Smooth muscle cell (in vitro differentiated cells): ENCODE measurements around the gene OGFOD2. TPM values are rescaled to one million over a fixed set of nuclear protein-coding genes. Genes with fewer than 3 reads are reported as not detected.

Source experiments
- DNase-seq: peaks from one replicate; lab custom pipeline; 2025; ENCODE audit not compliant: unreplicated experiment; lab: John Stamatoyannopoulos, UW
- H2AFZ ChIP-seq: fragments of 200-600 bp; sonication (generic); 2 replicates; pipeline ENCODE4 v1.6.0; 2016; ENCODE audit warnings: antibody characterized with exemption, low read depth, mild to moderate bottlenecking
- H3F3A ChIP-seq: fragments of 200-600 bp; sonication (generic); 2 replicates; pipeline ENCODE4 v1.6.0; 2017; ENCODE audit warnings: antibody characterized with exemption, low read depth
- H3K27ac ChIP-seq: fragments of 200-600 bp; sonication (generic); 2 replicates; pipeline ENCODE4 v1.5.1; 2016; ENCODE audit warnings: low read depth, mild to moderate bottlenecking
- H3K27me3 ChIP-seq: fragments of 200-600 bp; sonication (generic); 2 replicates; pipeline ENCODE4 v1.6.1; 2016; ENCODE audit warnings: low read depth, mild to moderate bottlenecking
- H3K36me3 ChIP-seq: fragments of 200-600 bp; sonication (generic); 2 replicates; pipeline ENCODE4 v1.5.1; 2016; ENCODE audit warnings: low read depth
- H3K4me1 ChIP-seq: fragments of 200-600 bp; sonication (generic); 2 replicates; pipeline ENCODE4 v1.5.1; 2016; ENCODE audit warnings: low read depth
- H3K4me2 ChIP-seq: fragments of 200-600 bp; sonication (generic); 2 replicates; pipeline ENCODE4 v1.6.0; 2016; ENCODE audit warnings: mild to moderate bottlenecking
- H3K4me3 ChIP-seq: fragments of 200-600 bp; sonication (generic); 2 replicates; pipeline ENCODE4 v1.5.1; 2016; ENCODE audit warnings: mild to moderate bottlenecking
- H3K79me2 ChIP-seq: fragments of 200-600 bp; sonication (generic); 2 replicates; pipeline ENCODE4 v1.6.0; 2016; ENCODE audit warnings: low read depth, mild to moderate bottlenecking
- H3K9ac ChIP-seq: fragments of 200-600 bp; sonication (generic); 2 replicates; pipeline ENCODE4 v1.6.0; 2016; ENCODE audit warnings: low read depth
- H3K9me3 ChIP-seq: fragments of 200-600 bp; sonication (generic); replicated peaks from 2 replicates; pipeline ENCODE4 v1.5.1; 2016; ENCODE audit warnings: low read depth
- H4K20me1 ChIP-seq: fragments of 200-600 bp; sonication (generic); 2 replicates; pipeline ENCODE4 v1.6.0; 2016; ENCODE audit warnings: low read depth
- WGBS: methylation state at CpG from one replicate; pipeline ENCODE4 v1.1.7; 2016; ENCODE audit warnings: low lambda C conversion rate; 5-methylcytosine and 5-hydroxymethylcytosine counted together
- polyA plus RNA-seq: library from polyadenylated mRNA; unstranded; fragments of >200 nt; fragmentation: Nextera tagmentation; extraction: Ambion mirVana; gene quantifications from 2 replicates; pipeline ENCODE4 v1.2.1, GENCODE V29; 2016
- total RNA-seq: library from RNA; depleted of rRNA; stranded (reverse); fragments of >200 nt; gene quantifications from 2 replicates; pipeline ENCODE4 v1.2.3, GENCODE V29; 2014
- TF ChIP-seq, protein P1 (sequence below): fragments of 200-600 bp; sonication (generic); IDR thresholded peaks from 2 replicates; pipeline ENCODE4 v1.5.1; 2017; ENCODE audit warnings: borderline replicate concordance, mild to moderate bottlenecking, antibody characterized with exemption; ENCODE audit not compliant: insufficient read depth, poor library complexity, severe bottlenecking

The OGFOD2 gene
- total and polyA plus RNA-seq, 2 experiments from 2014 or later, result 9.7 to 15.8 TPM

DNA sequence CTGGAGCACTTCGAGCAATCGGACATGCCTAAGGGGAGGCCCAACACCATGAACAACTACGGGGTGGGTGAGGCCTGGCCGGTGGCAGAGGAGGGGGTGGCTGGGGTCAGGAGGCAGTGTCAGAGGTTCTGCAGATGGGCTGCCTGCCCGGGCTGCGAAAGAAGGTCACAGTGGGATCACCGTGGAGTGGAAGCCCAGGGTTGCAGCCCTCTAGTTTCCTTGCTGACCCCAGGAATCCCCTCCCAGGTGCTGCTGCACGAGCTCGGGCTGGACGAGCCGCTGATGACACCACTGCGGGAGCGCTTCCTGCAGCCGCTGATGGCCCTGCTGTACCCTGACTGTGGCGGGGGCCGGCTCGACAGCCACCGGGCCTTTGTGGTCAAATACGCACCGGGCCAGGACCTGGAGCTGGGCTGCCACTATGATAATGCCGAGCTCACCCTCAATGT is 3.5 kb downstream of the OGFOD2 start:
- H3F3A ChIP-seq, result no peaks in the 10 kb centered on the region
- 95% methylated on average over 21 of the region's 21 CpGs for WGBS
- H3K9me3 ChIP-seq, result no peaks in the 10 kb centered on the region
- H3K79me2 ChIP-seq, result peaks cover 46% of the 10 kb centered on the region
- H3K4me1 ChIP-seq, result peaks cover 25% of the 10 kb centered on the region
- H3K27ac ChIP-seq, result no peak overlapping the region
- no peaks in the 10 kb centered on the region for H3K27me3 ChIP-seq
- H3K9ac ChIP-seq, result no peak overlapping the region
- no peak overlapping the region for H3K4me3 ChIP-seq
- H2AFZ ChIP-seq, result no peak overlapping the region
- DNase-seq, result no peak
- TF ChIP-seq, protein P1, sequence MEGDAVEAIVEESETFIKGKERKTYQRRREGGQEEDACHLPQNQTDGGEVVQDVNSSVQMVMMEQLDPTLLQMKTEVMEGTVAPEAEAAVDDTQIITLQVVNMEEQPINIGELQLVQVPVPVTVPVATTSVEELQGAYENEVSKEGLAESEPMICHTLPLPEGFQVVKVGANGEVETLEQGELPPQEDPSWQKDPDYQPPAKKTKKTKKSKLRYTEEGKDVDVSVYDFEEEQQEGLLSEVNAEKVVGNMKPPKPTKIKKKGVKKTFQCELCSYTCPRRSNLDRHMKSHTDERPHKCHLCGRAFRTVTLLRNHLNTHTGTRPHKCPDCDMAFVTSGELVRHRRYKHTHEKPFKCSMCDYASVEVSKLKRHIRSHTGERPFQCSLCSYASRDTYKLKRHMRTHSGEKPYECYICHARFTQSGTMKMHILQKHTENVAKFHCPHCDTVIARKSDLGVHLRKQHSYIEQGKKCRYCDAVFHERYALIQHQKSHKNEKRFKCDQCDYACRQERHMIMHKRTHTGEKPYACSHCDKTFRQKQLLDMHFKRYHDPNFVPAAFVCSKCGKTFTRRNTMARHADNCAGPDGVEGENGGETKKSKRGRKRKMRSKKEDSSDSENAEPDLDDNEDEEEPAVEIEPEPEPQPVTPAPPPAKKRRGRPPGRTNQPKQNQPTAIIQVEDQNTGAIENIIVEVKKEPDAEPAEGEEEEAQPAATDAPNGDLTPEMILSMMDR, result no peak
- H3K36me3 ChIP-seq, result no peaks in the 10 kb centered on the region
- no peak overlapping the region for H3K4me2 ChIP-seq
- H4K20me1 ChIP-seq, result peaks cover 8% of the 10 kb centered on the region

DNA sequence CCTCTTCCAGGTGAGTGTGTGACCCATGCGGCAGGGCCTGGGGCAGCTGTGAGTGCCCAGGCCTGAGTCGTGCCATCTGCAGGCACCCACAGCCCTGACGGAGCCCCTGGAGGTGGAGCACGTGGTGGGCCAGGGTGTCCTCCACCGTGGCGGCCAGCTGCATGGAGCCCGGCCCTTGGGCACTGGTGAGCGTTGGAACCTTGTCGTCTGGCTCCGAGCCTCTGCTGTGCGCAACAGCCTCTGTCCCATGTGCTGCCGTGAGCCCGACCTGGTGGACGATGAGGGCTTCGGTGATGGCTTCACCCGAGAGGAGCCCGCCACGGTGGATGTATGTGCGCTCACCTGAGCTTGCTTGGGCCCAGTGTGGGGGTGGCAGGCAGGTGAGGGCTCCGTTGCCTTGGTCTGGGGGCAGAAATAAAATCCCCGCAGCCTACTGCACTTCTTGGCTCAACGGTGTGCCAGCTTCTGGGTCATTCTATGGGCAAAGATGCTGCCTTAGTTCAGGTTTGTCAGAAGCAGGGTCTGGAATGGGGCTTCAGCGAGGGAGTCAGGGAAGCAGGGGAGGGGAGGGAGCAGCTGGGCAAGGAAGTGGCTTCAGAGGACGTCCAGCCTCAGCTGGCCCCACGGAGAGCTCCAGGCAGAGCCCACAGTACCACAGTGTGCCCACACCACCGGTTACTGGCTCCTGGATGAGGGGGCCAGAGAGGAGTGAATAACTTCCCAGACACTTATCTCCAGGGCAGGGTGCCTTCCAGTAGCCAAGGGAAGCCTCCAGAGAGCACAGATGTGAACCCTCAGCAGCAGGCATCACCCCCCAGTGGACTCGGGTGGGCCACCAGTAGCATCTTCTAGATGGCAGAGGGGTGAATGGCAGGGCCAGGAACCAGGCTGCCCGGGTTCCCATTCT is 4.2 kb downstream of the OGFOD2 start:
- H3K36me3 ChIP-seq, result no peaks in the 10 kb centered on the region
- WGBS, result 83% methylated on average over 28 of the region's 28 CpGs
- no peaks in the 10 kb centered on the region for H3F3A ChIP-seq
- H3K9me3 ChIP-seq, result no peaks in the 10 kb centered on the region
- DNase-seq, result no peak
- peak overlapping the region; percentile 98 for H3K4me3 ChIP-seq
- TF ChIP-seq, protein P1, result no peak
- peak overlapping the region; percentile 71 for H2AFZ ChIP-seq
- H3K4me2 ChIP-seq, result peak overlapping the region; percentile 100
- H3K27me3 ChIP-seq, result no peaks in the 10 kb centered on the region
- peak overlapping the region; percentile 37 for H3K27ac ChIP-seq
- H3K9ac ChIP-seq, result peak overlapping the region; percentile 83
- H4K20me1 ChIP-seq, result peaks cover 8% of the 10 kb centered on the region
- peaks cover 20% of the 10 kb centered on the region for H3K4me1 ChIP-seq
- peaks cover 46% of the 10 kb centered on the region for H3K79me2 ChIP-seq

DNA sequence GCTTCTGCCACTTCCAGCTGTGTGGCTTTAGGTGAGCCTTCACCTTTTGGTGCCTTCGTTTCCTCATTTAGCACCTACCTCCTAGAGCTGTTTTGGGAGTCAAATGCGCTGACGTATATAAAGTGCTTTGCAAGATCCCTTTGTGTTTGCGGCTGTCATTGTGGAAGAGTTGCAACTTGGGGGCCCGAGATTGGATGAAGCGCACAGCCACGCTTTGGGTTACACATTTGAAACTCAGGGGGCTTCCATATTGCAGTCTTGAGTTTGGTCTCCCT is 4.8 kb downstream of the OGFOD2 start:
- H3K4me2 ChIP-seq, result peak overlapping the region; percentile 100
- peaks cover 20% of the 10 kb centered on the region for H3K4me1 ChIP-seq
- H3K27me3 ChIP-seq, result no peaks in the 10 kb centered on the region
- peak overlapping the region; percentile 83 for H3K9ac ChIP-seq
- H3K36me3 ChIP-seq, result no peaks in the 10 kb centered on the region
- TF ChIP-seq, protein P1, result no peak
- H3F3A ChIP-seq, result no peaks in the 10 kb centered on the region
- no peaks in the 10 kb centered on the region for H3K9me3 ChIP-seq
- H3K4me3 ChIP-seq, result peak overlapping the region; percentile 98
- H3K79me2 ChIP-seq, result peaks cover 46% of the 10 kb centered on the region
- H4K20me1 ChIP-seq, result peaks cover 8% of the 10 kb centered on the region
- H3K27ac ChIP-seq, result peak overlapping the region; percentile 37
- H2AFZ ChIP-seq, result peak overlapping the region; percentile 71
- DNase-seq, result no peak
- 31% methylated on average over 7 of the region's 7 CpGs for WGBS
